Rectal smooth muscle tissue (tissue), 1 donor: ENCODE measurements around the gene RRP1B.
A peak's percentile ranks its signal among the peaks of the same experiment; 100 is the strongest.
"Not testable (repeated sequence)": the region's sequence is repeated elsewhere in the genome, so short reads cannot be mapped to it uniquely, and the experiment has no call there.

Experiments
- H3K27ac ChIP-seq: one replicate; pipeline ENCODE4 v1.7.0; 2013; ENCODE audit warnings: low read depth, low read length, inconsistent platforms
- H3K27me3 ChIP-seq: one replicate; pipeline ENCODE4 v1.7.0; 2013; ENCODE audit warnings: low read length; ENCODE audit not compliant: control insufficient read depth, insufficient read depth
- H3K36me3 ChIP-seq: one replicate; pipeline ENCODE4 v1.7.0; 2013; ENCODE audit warnings: low read length; ENCODE audit not compliant: control insufficient read depth, insufficient read depth
- H3K4me1 ChIP-seq: one replicate; pipeline ENCODE4 v1.7.0; 2013; ENCODE audit warnings: low read length; ENCODE audit not compliant: control insufficient read depth, insufficient read depth
- H3K4me3 ChIP-seq: one replicate; pipeline ENCODE4 v1.7.0; 2013; ENCODE audit warnings: low read length
- H3K9ac ChIP-seq: one replicate; pipeline ENCODE4 v1.7.0; 2013; ENCODE audit warnings: low read length

The RRP1B gene

DNA sequence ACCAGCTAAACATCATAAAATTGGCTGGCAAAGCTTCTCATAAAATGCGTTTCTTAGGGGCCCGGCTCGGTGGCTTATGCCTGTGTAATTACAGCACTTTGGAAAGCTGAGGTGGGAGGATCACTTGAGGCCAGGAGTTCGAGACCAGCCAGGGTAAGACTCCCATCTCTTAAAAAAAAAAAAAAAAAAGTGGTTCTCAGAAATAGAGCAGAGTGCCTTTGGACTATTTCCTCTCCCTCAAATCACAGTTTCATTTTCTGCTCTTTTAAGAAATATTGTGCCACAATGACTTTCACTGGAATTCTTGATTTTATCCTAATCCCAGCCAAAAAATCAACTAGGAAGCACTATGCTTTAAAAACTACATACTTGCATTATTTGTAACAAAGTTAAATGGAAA, 13.4 kb upstream of the RRP1B start:
- Histone ChIP-seq H3K9ac (no peak overlapping the region), H3K27ac (no peak overlapping the region), H3K4me1 (no peaks in the 10 kb centered on the region), H3K36me3 (no peaks in the 10 kb centered on the region), H3K4me3 (no peak overlapping the region), H3K27me3 (no peaks in the 10 kb centered on the region)

DNA sequence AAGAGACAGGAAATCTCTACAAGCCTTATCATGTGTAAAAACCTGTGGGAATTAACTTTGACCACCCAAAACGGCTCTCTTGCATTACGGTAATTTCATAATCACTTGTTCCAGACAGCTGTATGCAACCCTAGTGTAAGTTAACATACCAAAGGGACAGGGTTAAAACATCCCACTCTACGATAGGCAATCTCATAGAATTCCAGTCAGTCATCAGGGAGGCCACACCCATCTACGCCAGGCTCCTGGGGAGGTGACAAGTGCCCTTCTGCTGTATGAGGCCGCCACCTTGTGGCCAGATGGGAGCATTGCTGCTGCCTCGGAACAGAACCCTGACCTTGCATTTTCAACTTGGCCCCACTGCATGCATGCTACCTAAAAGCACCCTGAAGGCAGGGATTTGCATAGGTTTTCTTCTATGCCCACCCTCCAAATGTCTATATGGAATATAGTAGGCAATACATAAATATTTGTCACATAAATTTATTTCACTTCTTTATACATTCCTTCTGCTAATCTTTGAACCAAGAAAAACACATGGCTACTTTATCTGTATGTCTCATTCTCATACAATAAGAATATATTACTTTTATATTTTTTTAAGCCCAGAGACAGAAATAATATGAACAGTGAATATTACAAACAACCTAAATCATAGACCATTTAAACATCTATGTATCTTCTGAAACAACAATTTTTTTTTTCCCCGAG, 12.7 kb upstream of the RRP1B start:
- no peaks in the 10 kb centered on the region for H3K27me3 ChIP-seq
- no peak overlapping the region for H3K9ac ChIP-seq
- no peaks in the 10 kb centered on the region for H3K4me1 ChIP-seq
- H3K4me3 ChIP-seq: no peak overlapping the region
- H3K36me3 ChIP-seq: no peaks in the 10 kb centered on the region
- no peak overlapping the region for H3K27ac ChIP-seq

- no peaks in the 10 kb centered on the region for H3K36me3 ChIP-seq
- H3K27me3 ChIP-seq: no peaks in the 10 kb centered on the region
- no peak overlapping the region for H3K9ac ChIP-seq
- no peaks in the 10 kb centered on the region for H3K4me1 ChIP-seq
- no peak overlapping the region for H3K4me3 ChIP-seq
- H3K27ac ChIP-seq: no peak overlapping the region
Observed at GRCh38 chr21:43648171-43648570, 11.2 kb upstream of the RRP1B start.

DNA sequence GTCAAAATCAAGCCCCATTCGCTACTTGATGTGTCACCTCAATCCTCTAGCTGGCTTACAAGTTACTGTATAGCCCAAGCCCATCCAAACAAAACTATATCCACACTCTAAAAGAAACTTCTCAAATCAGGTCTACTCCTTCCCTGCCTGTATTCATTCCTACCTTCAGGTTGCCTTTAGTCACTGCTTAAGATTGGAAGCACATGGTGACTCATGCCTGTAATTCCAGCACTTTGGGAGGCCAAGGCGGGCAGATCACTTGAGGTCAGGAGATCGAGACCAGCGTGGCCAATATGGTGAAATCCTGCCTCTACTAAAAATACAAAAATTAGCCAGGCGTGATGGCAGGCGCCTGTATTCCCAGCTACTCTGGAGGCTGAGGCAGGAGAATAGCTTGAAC, 7.4 kb upstream of the RRP1B start:
- H3K27me3 ChIP-seq, H3K36me3 ChIP-seq, H3K4me1 ChIP-seq, H3K9ac ChIP-seq, H3K27ac ChIP-seq, H3K4me3 ChIP-seq: not testable (repeated sequence)

DNA sequence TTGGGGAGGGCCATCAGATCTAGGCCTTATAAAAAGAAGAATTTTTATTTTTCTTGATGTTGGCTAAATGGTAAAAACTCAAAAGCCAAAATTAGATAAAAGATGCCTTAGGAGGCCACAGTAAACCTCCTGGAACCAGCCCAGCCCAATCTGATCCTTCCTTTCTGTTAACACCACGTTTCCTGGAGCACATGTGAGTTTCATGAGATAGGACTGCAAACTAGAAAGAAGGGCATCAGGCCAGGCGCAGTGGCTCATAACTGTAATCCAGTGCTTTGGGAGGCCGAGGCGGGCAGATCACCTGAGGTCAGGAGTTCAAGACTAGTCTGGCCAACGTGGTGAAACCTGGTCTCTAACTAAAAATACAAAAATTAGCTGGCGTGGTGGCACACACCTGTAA, 6.7 kb upstream of the RRP1B start:
- no peak overlapping the region for H3K27ac ChIP-seq
- no peak overlapping the region for H3K9ac ChIP-seq
- no peak overlapping the region for H3K4me3 ChIP-seq
- H3K4me1 ChIP-seq: no peaks in the 10 kb centered on the region
- H3K36me3 ChIP-seq: no peaks in the 10 kb centered on the region
- no peaks in the 10 kb centered on the region for H3K27me3 ChIP-seq

DNA sequence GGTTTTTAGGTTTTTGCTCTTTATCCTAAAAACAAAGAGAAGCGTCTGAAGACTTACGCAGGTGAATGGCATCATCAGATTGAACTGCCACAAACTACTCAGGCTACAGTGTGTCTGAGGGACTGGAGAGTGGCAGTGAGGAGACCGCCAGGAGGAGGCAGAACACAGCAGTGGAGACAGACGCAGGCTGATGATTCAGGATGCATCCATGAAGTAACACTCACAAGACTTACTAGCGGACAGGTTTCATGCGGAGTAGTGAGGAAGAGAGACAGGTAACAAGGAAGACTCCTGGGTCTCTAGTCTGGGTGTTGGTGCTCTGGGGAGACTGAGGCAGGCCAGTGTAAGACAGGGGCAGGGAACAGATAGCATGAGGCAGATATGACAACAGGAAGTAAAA, 5.7 kb upstream of the RRP1B start:
- H3K27ac ChIP-seq: no peak overlapping the region
- no peaks in the 10 kb centered on the region for H3K27me3 ChIP-seq
- no peaks in the 10 kb centered on the region for H3K4me1 ChIP-seq
- no peaks in the 10 kb centered on the region for H3K36me3 ChIP-seq
- no peak overlapping the region for H3K9ac ChIP-seq
- H3K4me3 ChIP-seq: no peak overlapping the region

- Histone ChIP-seq H3K27me3 (no peaks in the 10 kb centered on the region), H3K27ac (no peak overlapping the region), H3K4me3 (no peak overlapping the region), H3K36me3 (no peaks in the 10 kb centered on the region), H3K4me1 (peaks cover 4% of the 10 kb centered on the region), H3K9ac (no peak overlapping the region)
Observed at GRCh38 chr21:43654806-43655489, 4.4 kb upstream of the RRP1B start.

- Histone ChIP-seq H3K4me3 (no peak overlapping the region), H3K9ac (no peak overlapping the region), H3K4me1 (peaks cover 8% of the 10 kb centered on the region), H3K27ac (no peak overlapping the region), H3K27me3 (no peaks in the 10 kb centered on the region), H3K36me3 (peaks cover 2% of the 10 kb centered on the region)
Observed at GRCh38 chr21:43657355-43658087, 1.8 kb upstream of the RRP1B start.

DNA sequence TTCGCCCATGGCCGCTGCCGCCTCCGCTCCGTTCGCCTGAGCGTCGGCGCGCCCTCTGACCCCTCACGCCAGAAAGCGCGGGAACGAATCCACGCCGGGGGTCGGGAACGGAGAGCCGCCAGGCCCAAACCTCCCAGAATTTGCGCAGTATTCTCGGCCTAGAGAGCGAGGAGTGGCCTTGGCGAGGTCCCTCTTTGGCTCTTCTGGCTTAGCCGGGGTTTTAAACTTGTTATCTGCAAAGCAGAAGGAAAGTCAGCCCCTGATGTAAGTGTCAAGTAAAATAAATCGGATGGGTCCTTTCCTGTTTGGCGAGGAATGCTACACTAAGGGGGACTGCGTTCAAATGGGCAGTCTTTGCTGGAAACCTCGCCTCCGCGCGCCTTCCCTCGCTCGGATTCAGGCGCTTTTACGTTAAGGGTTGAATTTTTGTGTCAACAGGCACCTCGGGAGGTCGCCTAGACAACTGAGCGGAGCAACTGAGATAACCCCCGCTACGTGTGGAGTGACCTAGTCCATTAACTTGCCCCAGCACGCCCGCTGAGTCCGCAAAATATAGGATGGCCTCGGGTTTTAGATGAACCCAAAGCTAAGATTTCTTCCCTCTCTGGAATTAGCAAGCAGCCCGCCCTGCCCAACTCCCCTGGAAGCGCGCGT, 1.1 kb upstream of the RRP1B start:
- H3K27me3 ChIP-seq: no peaks in the 10 kb centered on the region
- H3K9ac ChIP-seq: no peak overlapping the region
- no peak overlapping the region for H3K27ac ChIP-seq
- peaks cover 8% of the 10 kb centered on the region for H3K4me1 ChIP-seq
- H3K36me3 ChIP-seq: peaks cover 2% of the 10 kb centered on the region
- H3K4me3 ChIP-seq: no peak overlapping the region

DNA sequence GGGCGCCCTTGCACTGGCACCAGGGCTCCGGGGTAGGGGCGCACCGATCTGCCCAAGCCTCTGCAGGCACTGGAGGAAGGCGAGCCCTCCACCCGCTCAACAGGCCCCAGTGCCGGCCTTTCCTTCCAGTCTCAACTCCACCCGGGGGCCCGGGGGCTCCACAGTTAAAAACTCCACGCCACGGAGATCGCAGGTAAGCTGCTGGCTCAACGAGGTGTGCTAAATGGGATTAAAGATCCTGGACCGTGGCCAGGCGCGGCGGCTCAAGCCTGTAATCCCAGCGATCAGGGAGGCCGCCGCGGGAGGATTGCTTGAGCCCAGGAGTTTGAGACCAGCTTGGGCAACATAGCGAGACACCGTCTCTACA, 608 bp upstream of the RRP1B start:
- peak overlapping the region; percentile 98 for H3K4me3 ChIP-seq
- H3K27me3 ChIP-seq: no peaks in the 10 kb centered on the region
- peak overlapping the region; percentile 82 for H3K27ac ChIP-seq
- H3K4me1 ChIP-seq: peaks cover 8% of the 10 kb centered on the region
- peaks cover 2% of the 10 kb centered on the region for H3K36me3 ChIP-seq
- H3K9ac ChIP-seq: no peak overlapping the region

GRCh38 chr21:43662286-43662685, 2.9 kb downstream of the RRP1B start:
- H3K27ac ChIP-seq: no peak overlapping the region
- H3K36me3 ChIP-seq: peaks cover 7% of the 10 kb centered on the region
- H3K4me3 ChIP-seq: no peak overlapping the region
- H3K27me3 ChIP-seq: no peaks in the 10 kb centered on the region
- H3K9ac ChIP-seq: no peak overlapping the region
- H3K4me1 ChIP-seq: peaks cover 8% of the 10 kb centered on the region

- Histone ChIP-seq H3K27me3 (no peaks in the 10 kb centered on the region), H3K36me3 (peaks cover 7% of the 10 kb centered on the region), H3K4me1 (peaks cover 8% of the 10 kb centered on the region), H3K9ac (no peak overlapping the region), H3K27ac (no peak overlapping the region), H3K4me3 (no peak overlapping the region)
Observed at GRCh38 chr21:43663033-43663432, 3.7 kb downstream of the RRP1B start.
